ENCODE results near the gene RAPH1. TPM values are rescaled to one million over a fixed set of nuclear protein-coding genes. Genes with fewer than 3 reads are reported as not detected.

RAPH1 gene
- polyA plus RNA-seq, 1 donor from 2014 or later: 13.9 TPM

DNA sequence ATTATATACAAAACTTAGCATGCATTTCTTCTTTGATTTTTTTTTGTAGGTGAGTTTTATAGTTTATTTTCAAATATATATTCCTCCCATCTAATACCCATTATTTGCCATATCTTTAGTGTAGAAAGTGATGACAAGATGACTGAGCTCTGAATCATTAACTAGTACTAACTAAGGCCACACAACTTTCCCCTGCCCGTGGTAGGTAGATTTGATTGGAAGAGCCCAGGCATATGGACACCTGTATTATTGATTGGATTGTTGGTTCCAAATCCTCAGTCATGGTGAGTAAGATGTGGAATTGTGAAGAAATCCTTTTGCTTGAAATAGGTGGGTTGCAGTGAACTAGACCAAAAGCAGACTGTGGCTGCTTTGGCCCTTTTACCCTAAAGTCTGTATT is 152.1 kb downstream of the RAPH1 start:
- peaks cover 15% of the 10 kb centered on the region for H3K79me2 ChIP-seq (replicated peaks; ENCODE audit: insufficient read depth, low read length)
- no peak overlapping the region for H3K4me2 ChIP-seq (ENCODE audit: low read length)
- H4K20me1 ChIP-seq (ENCODE audit: insufficient read depth): peaks cover 5% of the 10 kb centered on the region
- H3K4me3 ChIP-seq (ENCODE audit: low read length): no peak overlapping the region
- no peak overlapping the region for H2AFZ ChIP-seq (ENCODE audit: low read depth, low read length)
- no peaks in the 10 kb centered on the region for H3K36me3 ChIP-seq (ENCODE audit: insufficient read depth, low read length)
- H3F3A ChIP-seq (ENCODE audit: insufficient read depth, low read length, poor library complexity, severe bottlenecking): no peaks in the 10 kb centered on the region
- TF ChIP-seq SMC3 (conservative IDR thresholded peaks at IDR 0.05; ENCODE audit: poor library complexity): no peak
- TF ChIP-seq TAF1 (IDR thresholded peaks at IDR 0.05; ENCODE audit: low read depth): no peak
- no peak for TF ChIP-seq MXI1 (conservative IDR thresholded peaks at IDR 0.05; ENCODE audit: poor library complexity, severe bottlenecking)
- no peak for TF ChIP-seq EP300 (conservative IDR thresholded peaks at IDR 0.05; ENCODE audit: poor library complexity, severe bottlenecking)
- TF ChIP-seq, protein P1, sequence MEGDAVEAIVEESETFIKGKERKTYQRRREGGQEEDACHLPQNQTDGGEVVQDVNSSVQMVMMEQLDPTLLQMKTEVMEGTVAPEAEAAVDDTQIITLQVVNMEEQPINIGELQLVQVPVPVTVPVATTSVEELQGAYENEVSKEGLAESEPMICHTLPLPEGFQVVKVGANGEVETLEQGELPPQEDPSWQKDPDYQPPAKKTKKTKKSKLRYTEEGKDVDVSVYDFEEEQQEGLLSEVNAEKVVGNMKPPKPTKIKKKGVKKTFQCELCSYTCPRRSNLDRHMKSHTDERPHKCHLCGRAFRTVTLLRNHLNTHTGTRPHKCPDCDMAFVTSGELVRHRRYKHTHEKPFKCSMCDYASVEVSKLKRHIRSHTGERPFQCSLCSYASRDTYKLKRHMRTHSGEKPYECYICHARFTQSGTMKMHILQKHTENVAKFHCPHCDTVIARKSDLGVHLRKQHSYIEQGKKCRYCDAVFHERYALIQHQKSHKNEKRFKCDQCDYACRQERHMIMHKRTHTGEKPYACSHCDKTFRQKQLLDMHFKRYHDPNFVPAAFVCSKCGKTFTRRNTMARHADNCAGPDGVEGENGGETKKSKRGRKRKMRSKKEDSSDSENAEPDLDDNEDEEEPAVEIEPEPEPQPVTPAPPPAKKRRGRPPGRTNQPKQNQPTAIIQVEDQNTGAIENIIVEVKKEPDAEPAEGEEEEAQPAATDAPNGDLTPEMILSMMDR (IDR thresholded peaks at IDR 0.05; ENCODE audit: poor library complexity, severe bottlenecking): no peak
- TF ChIP-seq, protein P2, sequence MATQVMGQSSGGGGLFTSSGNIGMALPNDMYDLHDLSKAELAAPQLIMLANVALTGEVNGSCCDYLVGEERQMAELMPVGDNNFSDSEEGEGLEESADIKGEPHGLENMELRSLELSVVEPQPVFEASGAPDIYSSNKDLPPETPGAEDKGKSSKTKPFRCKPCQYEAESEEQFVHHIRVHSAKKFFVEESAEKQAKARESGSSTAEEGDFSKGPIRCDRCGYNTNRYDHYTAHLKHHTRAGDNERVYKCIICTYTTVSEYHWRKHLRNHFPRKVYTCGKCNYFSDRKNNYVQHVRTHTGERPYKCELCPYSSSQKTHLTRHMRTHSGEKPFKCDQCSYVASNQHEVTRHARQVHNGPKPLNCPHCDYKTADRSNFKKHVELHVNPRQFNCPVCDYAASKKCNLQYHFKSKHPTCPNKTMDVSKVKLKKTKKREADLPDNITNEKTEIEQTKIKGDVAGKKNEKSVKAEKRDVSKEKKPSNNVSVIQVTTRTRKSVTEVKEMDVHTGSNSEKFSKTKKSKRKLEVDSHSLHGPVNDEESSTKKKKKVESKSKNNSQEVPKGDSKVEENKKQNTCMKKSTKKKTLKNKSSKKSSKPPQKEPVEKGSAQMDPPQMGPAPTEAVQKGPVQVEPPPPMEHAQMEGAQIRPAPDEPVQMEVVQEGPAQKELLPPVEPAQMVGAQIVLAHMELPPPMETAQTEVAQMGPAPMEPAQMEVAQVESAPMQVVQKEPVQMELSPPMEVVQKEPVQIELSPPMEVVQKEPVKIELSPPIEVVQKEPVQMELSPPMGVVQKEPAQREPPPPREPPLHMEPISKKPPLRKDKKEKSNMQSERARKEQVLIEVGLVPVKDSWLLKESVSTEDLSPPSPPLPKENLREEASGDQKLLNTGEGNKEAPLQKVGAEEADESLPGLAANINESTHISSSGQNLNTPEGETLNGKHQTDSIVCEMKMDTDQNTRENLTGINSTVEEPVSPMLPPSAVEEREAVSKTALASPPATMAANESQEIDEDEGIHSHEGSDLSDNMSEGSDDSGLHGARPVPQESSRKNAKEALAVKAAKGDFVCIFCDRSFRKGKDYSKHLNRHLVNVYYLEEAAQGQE (IDR thresholded peaks at IDR 0.05; ENCODE audit: borderline replicate concordance): no peak
- TF ChIP-seq RAD21 (conservative IDR thresholded peaks at IDR 0.05): no peak
- TF ChIP-seq POLR2AphosphoS5 (IDR thresholded peaks at IDR 0.05): no peak
- TF ChIP-seq EZH2 (IDR thresholded peaks at IDR 0.05; ENCODE audit: borderline replicate concordance, insufficient read depth, low read length, poor library complexity, severe bottlenecking): no peak
- no peak overlapping the region for H3K27ac ChIP-seq (ENCODE audit: low read length)
- no peaks in the 10 kb centered on the region for H3K9me2 ChIP-seq (ENCODE audit: insufficient read depth, low read length)
- no peaks in the 10 kb centered on the region for H3K9me3 ChIP-seq (ENCODE audit: low read length)
- no peaks in the 10 kb centered on the region for H3K27me3 ChIP-seq (ENCODE audit: insufficient read depth, low read depth, low read length)
- H3K9ac ChIP-seq (ENCODE audit: low read length): no peak overlapping the region

DNA sequence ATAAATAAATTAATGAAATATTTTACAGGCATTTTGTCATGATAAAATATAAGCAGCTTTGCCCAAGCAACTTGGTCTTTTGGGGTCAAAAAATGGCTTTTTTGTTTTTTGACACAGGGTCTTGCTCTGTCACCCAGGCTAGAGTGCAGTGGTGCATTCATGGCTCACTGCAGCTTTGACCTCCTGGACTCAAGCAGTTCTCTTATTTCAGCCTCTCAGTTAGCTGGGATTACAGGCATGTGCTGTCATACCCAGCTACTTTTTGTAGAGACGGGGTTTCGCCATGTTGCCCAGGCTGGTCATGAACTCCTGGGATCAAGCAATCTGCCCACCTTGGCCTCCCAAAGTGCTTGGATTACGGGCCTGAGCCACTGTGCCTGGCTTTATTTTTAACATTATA is 155.9 kb downstream of the RAPH1 start:
- no peak overlapping the region for H2AFZ ChIP-seq (ENCODE audit: low read depth, low read length)
- no peak overlapping the region for H3K27ac ChIP-seq (ENCODE audit: low read length)
- TF ChIP-seq, protein P2 (IDR thresholded peaks at IDR 0.05; ENCODE audit: borderline replicate concordance): no peak
- TF ChIP-seq, protein P1 (IDR thresholded peaks at IDR 0.05; ENCODE audit: poor library complexity, severe bottlenecking): no peak
- TF ChIP-seq RAD21 (conservative IDR thresholded peaks at IDR 0.05) (no peak), TAF1 (IDR thresholded peaks at IDR 0.05; ENCODE audit: low read depth) (no peak)
- peaks cover 5% of the 10 kb centered on the region for H4K20me1 ChIP-seq (ENCODE audit: insufficient read depth)
- H3K9ac ChIP-seq (ENCODE audit: low read length): no peak overlapping the region
- peaks cover 18% of the 10 kb centered on the region for H3K79me2 ChIP-seq (replicated peaks; ENCODE audit: insufficient read depth, low read length)
- no peaks in the 10 kb centered on the region for H3K27me3 ChIP-seq (ENCODE audit: insufficient read depth, low read depth, low read length)
- no peaks in the 10 kb centered on the region for H3K36me3 ChIP-seq (ENCODE audit: insufficient read depth, low read length)
- no peak overlapping the region for H3K4me3 ChIP-seq (ENCODE audit: low read length)
- no peaks in the 10 kb centered on the region for H3F3A ChIP-seq (ENCODE audit: insufficient read depth, low read length, poor library complexity, severe bottlenecking)
- H3K4me2 ChIP-seq (ENCODE audit: low read length): no peak overlapping the region
- H3K9me3 ChIP-seq (ENCODE audit: low read length): no peaks in the 10 kb centered on the region
- no peaks in the 10 kb centered on the region for H3K9me2 ChIP-seq (ENCODE audit: insufficient read depth, low read length)
